GM21619 (cell line): Measurements from ENCODE around the gene MAP2K3.

ENCODE experiments used
- ATAC-seq: cut with Tn5 transposase; IDR thresholded peaks from one replicate; pipeline ENCODE4 v1.9.1; 2021; ENCODE audit not compliant: unreplicated experiment

MAP2K3 gene

GRCh38 chr17:21252796-21253645 lies 31.5 kb upstream of the MAP2K3 start, which contains the start of gene NATD1:
TSS of gene NATD1 (minus strand) at chr17:21253410. CDS start at chr17:21253264, 146 bp downstream.
- ATAC-seq = peak; percentile 59

DNA sequence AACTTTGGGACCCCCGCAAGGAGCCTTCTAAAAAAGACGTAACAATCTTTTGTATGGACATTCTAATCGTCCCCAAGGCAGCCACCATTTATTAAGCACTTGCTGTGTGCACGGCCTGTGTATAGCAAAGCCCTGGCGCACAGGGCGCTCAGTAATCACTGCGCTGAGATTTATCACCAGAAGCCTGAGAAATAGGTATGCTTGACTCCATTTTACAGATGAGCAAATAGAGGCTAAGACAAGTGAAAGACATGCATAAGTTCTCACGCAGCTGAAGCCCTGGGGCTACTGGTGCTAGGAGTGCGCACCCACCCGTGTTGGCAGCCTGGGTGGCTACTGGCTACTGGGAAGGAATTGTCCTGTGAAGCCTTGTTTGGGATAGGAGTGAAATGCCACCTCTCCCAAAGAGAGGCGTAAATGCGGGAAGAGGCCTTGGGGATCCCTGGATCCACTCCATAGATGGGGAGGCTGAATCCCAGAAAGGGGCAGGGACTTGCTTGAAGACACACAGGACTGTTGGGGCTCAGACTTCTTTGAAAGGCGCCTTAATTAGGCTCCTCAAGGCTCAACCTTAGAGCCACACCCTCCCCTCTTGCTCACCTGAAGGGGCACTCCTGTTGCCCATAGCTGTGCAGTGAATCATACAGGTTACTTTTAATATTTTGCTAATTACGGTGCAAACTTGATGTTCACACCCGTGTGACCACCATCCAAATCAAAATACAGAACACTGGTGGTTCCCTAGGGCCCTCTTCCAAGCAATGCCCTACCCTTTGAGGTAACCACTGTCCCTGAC lies 30.7 kb upstream of the MAP2K3 start:
- peak; percentile 7 for ATAC-seq

GRCh38 chr17:21258593-21258992 lies 25.9 kb upstream of the MAP2K3 start:
- no peak for ATAC-seq

DNA sequence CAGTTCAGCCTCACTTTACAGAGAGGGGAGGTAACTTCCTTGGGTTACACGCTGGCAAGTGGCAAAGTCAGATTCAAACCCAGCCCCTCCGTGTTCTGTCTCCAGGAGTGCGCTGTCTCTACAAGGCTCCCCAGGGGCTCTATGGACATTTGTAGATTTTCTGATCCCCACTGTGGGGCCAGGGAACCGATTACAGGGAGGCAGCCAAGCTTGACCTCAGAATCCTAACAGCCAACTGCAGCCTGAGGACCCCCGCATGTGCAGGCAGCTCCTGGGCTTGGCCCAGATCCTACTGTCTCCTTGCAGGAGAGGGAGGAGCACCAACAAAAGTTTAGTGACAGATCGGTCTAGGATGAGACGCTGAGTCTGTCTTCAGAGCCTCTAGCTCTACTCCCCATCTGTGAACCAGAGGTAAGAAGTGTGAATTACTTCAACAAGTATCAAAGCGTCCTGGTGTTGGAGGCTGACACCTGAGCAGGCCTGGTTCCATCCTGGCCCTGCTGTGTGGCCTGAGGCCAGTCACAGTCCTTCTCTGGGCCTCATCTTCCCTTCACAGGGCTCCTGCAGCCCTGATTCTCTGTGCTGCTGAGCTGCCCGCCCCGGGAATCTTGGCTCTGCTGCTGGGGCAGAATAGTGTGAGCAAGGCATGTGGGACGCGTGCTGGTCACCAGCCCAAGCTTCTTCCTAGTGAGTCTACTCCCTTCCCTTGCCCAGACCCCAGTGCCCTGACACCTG lies 22.1 kb upstream of the MAP2K3 start:
- no peak for ATAC-seq

GRCh38 chr17:21263376-21263775 lies 21.1 kb upstream of the MAP2K3 start:
- ATAC-seq = no peak

DNA sequence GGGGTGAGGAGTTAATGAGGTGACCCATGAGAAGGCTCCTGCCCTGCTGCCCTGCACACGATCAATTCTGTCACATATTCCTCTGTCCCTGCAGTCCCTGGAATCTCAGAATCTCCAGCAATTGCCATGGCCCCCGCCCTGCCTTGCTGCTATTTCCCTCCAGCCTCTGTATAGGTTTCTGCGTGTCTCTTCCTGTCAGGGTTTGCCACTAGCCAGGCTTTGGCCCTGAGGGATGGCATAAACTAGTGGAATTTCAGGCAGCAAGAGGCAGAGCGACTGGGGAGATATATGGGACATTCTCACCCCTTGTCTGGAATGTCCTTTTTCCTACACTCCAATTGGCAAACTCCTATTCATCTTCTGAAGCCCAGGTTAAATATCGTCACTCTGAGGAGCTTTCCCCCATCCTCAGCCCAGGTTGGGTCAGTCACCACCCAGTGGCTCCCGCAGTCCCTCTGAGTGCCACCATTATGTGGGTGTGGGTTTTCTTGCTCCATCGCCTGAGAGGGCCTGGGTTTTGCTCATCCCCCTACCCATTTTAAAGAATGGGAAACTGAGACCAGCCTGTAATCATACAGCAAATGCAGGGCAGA lies 15.8 kb upstream of the MAP2K3 start:
- ATAC-seq = no peak

- ATAC-seq = no peak
These were observed 15.1 kb upstream of the MAP2K3 start for GRCh38 chr17:21269394-21269793.

- ATAC-seq = no peak
These were observed 12.9 kb upstream of the MAP2K3 start for GRCh38 chr17:21271454-21272183.

DNA sequence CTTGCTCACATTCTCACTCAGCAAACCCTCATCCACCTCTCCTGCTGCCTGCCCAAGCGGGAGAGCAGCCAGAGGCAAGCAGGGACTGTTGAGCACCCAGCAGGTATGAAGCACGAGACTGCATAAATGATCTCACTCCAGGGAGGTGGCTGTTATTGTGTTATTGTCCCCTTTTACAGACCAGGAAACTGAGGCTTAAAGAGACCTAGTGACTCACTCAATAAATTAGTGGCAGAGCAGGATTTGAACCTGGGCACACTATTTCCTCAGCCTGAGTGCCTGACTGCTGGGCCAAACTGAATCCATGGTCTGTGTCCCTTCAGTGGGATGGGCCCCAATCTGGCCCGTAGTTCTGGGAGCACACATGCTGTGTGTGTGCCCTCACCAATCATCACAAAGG lies 12.3 kb upstream of the MAP2K3 start:
- ATAC-seq = no peak

DNA sequence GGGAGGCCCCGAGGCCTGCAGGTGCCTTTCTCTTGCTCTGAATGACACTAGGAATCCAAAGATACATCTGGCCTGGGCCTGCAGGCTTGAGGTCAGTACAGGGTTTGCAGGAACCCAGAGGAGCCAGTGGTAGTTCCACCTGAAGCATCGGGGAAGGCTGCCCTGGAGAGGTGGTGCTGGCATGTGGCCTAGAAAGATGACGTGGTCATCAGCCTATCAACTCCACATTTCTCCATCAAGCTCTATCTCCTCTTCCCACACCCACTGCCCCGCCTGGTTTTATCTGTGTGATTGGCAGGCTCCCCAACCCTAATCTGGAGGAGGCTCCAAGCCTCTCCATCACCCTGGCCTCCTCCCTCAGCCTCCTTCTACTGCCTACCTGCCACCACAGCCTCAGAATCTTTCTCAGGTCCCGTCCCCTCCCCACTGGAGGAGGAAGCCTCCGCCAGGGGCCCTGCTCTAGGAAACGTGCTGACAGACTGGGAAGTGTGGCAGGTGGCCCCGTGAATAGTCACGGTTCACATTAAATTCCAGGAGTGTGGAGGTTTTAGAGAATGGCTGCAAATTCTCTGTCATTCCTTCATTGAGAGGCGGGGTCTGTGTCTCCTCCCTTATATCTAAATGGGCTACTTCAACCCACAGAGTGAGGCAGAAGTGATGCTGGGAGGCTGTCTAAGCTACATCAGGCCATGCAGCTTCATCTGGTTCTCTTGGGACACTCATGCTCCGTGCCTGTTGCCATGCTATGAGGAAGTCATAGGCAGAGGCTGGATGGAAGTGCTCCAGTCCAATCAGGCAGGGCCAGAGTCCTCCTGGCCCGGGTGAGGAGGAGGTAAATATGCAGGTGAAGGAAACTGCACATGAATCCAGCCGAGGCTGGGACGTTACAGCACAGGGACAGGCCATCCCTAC lies 11.4 kb upstream of the MAP2K3 start:
- no peak for ATAC-seq

DNA sequence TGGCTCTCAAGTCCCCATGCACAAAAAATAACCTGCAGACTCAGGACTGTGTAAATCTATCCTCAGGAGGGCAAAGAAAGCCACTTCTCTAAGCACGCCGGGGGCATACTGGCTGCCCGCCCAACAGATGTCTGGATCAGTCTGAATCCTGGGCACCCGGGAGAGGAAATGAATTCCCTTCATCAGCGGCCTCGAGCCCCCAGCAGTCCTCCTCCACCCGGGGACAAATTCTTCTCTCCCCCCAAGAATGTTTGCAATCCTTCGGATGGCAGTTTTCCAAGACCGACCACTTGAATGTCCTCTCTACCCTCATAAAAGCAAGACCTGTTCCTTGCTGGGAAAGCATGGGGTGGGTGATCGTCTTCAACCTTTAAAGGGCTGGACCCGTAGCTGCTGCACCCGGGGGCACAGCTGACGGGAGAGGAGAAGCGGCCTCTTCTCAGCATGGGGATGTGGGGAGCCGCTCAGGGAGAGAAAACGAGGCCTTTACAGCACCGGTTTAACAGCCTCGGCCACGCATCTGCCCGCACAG lies 9.4 kb upstream of the MAP2K3 start:
- no peak for ATAC-seq

DNA sequence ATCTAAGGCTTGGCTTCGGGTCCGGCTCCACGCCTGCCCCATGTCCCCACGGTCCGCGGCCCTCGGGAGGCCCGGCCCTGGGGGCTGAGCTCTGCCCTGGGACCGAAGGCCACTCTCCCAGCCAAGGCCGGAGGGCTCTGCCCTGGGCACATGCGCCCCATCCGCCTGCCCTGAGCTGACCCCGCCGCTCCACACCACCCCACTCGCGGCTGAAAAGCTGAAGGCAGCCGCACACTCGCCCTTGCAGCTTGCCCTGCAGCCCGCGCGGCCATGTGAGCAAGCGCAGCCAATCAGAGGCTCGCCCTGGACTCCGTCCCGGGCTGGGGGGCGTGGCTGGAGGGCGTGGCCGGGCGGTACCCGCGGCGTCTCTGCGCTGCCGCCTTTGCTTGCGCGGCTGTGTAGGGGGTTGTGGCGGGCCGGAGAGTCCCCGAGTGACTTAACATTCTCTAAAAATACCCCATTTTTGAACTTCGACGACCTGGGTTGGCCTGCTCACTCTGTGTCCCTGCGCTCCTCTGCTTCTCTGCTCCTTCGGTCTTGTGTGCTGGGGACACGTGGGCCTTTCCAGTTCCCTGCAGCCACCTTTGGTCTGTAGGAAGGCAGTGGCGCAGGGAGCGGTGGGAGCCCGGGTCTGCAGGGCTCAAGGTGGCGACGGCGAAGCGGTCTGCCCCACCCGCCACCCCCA lies 8.8 kb upstream of the MAP2K3 start:
- ATAC-seq = peak; percentile 95

GRCh38 chr17:21276264-21276588 lies 8.3 kb upstream of the MAP2K3 start:
- peak; percentile 4 for ATAC-seq

DNA sequence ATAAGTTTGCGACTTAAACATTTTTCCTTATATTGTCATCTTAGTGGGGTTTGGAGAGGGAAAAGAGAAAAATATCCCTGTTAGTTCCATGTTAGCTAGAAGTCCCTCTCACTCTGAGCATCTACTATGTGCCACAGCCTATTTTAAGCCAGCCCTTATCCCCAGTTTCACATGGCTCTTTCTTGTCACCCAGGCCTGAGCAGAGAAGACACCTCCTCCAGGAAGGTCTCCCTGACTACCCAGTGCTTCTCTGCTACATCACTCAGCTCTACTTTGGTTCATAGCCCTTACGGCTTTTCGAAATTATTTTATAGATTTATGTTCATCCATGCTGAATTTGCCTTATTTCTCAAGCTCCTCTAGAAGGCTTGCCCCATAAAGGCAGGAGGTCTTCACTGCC lies 7.2 kb upstream of the MAP2K3 start:
- ATAC-seq = no peak

DNA sequence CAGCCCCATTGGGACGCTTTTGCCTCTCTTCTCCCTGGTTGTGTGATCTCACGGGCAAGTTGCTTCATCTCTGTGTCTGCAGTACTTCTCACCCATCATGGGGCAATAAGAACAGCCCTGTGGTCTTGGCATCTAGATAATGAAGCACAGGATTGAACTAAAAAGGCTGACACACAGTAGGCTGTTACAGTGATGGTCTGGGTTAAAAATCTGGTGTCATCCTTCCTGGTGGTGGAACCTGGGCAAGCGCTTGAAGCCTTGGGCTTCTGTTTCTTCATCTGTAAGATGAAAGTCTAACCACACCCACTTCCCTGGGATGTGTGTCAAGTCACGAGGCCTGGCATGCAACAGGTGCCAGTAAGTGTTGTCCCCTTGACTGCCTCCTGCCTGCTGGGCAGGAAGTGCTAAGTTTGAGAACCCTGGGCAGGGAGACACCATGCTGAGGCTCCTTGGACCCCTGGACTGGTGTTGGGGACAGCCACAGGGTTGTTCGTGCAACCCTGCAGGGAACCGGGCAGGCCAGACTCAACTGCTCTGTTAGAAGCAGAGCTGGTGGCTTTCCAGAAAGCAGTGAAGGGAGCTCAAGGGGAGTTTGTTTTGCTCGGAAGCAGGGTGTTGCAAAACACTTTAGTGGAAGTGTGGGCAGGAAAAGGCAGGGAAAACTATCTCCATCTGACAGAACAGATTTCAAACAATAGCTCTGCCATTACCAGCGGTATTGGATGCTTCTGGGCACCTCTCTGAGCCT lies 5.9 kb upstream of the MAP2K3 start:
- ATAC-seq = no peak

DNA sequence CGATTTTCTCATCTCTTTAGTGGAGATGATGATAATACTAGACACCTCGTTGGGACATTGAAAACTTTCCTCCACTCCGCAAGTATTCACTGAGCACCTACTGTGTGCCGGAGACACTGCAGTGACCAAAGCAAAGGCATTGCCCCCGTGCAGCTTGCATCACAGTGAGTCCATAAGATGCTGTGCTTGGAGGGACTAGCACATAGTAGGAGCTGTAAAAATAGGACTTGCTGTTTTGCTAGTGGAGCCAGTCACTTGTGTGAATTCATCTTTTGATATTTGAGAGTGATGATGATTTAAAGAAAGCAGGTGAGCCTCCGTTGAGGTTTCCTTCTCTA lies 5.3 kb upstream of the MAP2K3 start:
- ATAC-seq = no peak

DNA sequence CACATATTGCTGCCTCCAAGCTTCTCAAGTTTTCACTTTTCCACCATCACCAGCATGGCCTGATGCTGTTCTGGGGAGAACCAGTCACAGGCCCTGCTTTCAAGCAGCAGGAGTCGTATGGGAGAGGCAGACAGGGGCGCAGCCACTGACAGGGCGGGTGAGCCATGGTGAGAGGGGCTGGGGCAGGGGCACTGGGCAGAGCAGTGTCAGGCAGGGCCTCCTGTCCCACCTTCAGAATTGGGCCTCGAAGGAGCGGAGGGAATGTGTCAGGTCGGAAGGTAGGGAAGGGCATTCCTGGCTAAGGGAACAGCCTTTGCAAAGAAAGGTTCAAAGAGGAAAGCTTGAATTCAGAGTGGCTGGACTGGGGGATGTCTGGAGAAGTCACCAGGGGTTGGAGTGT lies 4.9 kb upstream of the MAP2K3 start:
- no peak for ATAC-seq

DNA sequence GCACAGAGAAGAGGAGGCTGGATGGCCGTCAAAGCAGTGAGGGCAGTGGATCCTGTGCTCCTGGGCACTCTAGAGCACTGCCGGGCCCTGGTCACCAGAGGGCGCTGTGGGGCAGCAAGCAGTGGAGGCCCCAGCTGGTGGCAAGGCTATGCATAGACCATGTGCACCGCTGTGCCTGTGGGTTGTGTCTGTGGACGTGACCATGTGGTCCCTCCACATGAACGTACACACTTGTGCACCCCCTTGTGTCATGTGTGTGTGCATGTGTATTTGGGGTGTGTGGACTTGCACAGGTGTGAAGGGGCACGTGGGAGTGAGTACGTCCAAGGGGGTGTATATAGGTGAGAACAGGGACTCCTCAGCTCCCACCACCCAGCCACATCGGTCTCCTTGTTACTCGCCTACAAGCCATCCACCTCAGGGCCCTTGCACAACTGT lies 4.4 kb upstream of the MAP2K3 start:
- peak; percentile 29 for ATAC-seq
